Activated gamma-delta T cell treated with Interleukin-2 at 50 U/mL for 16 hours (primary cell): ENCODE data around the gene MST1.

ENCODE experiments used
- DNase-seq: peaks from one replicate; pipeline ENCODE4 v3.0.0-alpha.2; 2020

The MST1 gene

GRCh38 chr3:49654955-49655556 is 34.2 kb downstream of the MST1 start:
- DNase-seq = no peak

- DNase-seq = no peak
Observed at GRCh38 chr3:49654176-49654825, 35.0 kb downstream of the MST1 start.

- DNase-seq = no peak
Observed at GRCh38 chr3:49653621-49654020, 35.7 kb downstream of the MST1 start.

- DNase-seq = no peak
Observed at GRCh38 chr3:49652903-49653415, 36.3 kb downstream of the MST1 start.

GRCh38 chr3:49652218-49652902 is 36.9 kb downstream of the MST1 start:
- no peak for DNase-seq

GRCh38 chr3:49650637-49651036 is 38.6 kb downstream of the MST1 start:
- no peak for DNase-seq

GRCh38 chr3:49650177-49650576 is 39.1 kb downstream of the MST1 start:
- no peak for DNase-seq

- no peak for DNase-seq
Observed at GRCh38 chr3:49649576-49649975, 39.7 kb downstream of the MST1 start.

- DNase-seq = no peak
Observed at GRCh38 chr3:49648354-49649019, 40.8 kb downstream of the MST1 start.

GRCh38 chr3:49647741-49648140 is 41.5 kb downstream of the MST1 start:
- DNase-seq = no peak

GRCh38 chr3:49646236-49646635 is 43.0 kb downstream of the MST1 start:
- DNase-seq = no peak

- no peak for DNase-seq
Observed at GRCh38 chr3:49644684-49645083, 44.6 kb downstream of the MST1 start.

GRCh38 chr3:49642708-49643145 is 46.5 kb downstream of the MST1 start:
- no peak for DNase-seq

- DNase-seq = no peak
Observed at GRCh38 chr3:49641921-49642707, 47.2 kb downstream of the MST1 start.

GRCh38 chr3:49641292-49641691 is 48.0 kb downstream of the MST1 start:
- DNase-seq = no peak

GRCh38 chr3:49639551-49639950 is 49.7 kb downstream of the MST1 start:
- no peak for DNase-seq

GRCh38 chr3:49638445-49638844 is 50.8 kb downstream of the MST1 start:
- DNase-seq = no peak

GRCh38 chr3:49636883-49637609 is 52.2 kb downstream of the MST1 start:
- no peak for DNase-seq

GRCh38 chr3:49634736-49635135 is 54.5 kb downstream of the MST1 start:
- DNase-seq = no peak
